Measurements from ENCODE around the gene GUCY2D. TPM values are rescaled to one million over a fixed set of nuclear protein-coding genes. Genes with fewer than 3 reads are reported as not detected.
A peak's percentile ranks its signal among the peaks of the same experiment; 100 is the strongest.

Gene GUCY2D
- total and polyA plus RNA-seq, 12 donors: not detected

DNA sequence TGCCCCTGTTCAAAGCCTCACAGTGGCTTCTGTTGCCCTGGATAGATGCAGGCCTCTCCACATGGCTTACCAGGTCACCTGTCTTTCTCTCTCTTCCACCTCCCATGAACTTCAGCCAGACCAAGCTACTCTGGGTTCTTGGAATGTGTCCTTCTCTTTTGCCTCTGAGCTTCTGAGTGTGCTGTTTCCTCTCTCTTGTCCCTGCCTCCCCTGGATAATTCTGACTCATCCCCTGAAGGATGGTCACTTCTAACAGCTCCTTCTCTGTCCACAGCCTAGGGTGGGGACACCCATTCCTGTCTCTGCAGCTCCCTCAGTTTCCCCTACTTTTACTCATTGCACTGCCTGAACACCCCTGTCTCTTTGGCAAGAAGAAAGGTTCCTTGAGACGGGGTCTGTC, 2.9 kb downstream of the GUCY2D start:
- no peaks in the 10 kb centered on the region for H3K36me3 ChIP-seq (replicated peaks in 1 of 2)
- peaks cover 8 to 13% of the 10 kb centered on the region in 2 donors for H3K4me1 ChIP-seq (replicated peaks in 1 of 2)
- TF ChIP-seq POLR2A (IDR thresholded peaks at IDR 0.05): no peak
- TF ChIP-seq, protein P1, sequence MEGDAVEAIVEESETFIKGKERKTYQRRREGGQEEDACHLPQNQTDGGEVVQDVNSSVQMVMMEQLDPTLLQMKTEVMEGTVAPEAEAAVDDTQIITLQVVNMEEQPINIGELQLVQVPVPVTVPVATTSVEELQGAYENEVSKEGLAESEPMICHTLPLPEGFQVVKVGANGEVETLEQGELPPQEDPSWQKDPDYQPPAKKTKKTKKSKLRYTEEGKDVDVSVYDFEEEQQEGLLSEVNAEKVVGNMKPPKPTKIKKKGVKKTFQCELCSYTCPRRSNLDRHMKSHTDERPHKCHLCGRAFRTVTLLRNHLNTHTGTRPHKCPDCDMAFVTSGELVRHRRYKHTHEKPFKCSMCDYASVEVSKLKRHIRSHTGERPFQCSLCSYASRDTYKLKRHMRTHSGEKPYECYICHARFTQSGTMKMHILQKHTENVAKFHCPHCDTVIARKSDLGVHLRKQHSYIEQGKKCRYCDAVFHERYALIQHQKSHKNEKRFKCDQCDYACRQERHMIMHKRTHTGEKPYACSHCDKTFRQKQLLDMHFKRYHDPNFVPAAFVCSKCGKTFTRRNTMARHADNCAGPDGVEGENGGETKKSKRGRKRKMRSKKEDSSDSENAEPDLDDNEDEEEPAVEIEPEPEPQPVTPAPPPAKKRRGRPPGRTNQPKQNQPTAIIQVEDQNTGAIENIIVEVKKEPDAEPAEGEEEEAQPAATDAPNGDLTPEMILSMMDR (IDR thresholded peaks at IDR 0.05): no peak
- H3K4me3 ChIP-seq: no peak overlapping the region
- peak in 1 of 7 donors; percentile 2 for DNase-seq
- H3K27ac ChIP-seq: no peak overlapping the region
- intact Hi-C loops (cut with DNase I): no loop called here
- peaks cover 38% of the 10 kb centered on the region for H3K27me3 ChIP-seq
- WGBS, 4 donors: 80 to 90% (median 86%) methylated on average over 1 of the region's 1 CpG
- no peaks in the 10 kb centered on the region for H3K9me3 ChIP-seq (replicated peaks in 1 of 3)

DNA sequence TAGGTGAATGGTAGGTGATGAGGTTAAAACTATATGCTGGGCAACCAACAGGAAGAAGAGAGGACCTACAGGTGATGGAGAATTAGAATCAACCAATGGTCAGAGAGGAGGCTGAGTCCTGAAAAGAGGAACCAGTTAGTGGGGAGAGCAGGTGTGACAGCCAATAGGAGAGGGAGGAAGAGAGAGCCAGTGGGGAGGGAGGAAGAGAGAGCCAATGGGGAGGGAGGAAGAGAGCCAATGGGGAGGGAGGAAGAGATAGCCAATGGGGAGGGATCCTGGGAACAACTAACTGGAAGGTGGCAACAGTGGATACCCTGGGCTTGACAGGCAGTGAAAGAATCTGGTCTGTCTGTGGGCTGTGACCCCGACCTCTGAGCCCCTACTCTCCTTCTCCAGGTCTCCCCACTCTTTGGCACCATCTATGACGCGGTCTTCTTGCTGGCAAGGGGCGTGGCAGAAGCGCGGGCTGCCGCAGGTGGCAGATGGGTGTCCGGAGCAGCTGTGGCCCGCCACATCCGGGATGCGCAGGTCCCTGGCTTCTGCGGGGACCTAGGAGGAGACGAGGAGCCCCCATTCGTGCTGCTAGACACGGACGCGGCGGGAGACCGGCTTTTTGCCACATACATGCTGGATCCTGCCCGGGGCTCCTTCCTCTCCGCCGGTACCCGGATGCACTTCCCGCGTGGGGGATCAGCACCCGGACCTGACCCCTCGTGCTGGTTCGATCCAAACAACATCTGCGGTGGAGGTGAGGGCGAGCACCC, 3.7 kb downstream of the GUCY2D start:
- Histone ChIP-seq H3K4me1 (replicated peaks in 1 of 2) (peaks cover 8 to 13% of the 10 kb centered on the region in 2 donors), H3K4me3 (no peak overlapping the region), H3K36me3 (replicated peaks in 1 of 2) (no peaks in the 10 kb centered on the region), H3K27ac (no peak overlapping the region), H3K9me3 (replicated peaks in 1 of 3) (no peaks in the 10 kb centered on the region), H3K27me3 (peaks cover 33% of the 10 kb centered on the region)
- 88 to 94% (median 94%) methylated on average over 17 to 30 of the region's 30 CpGs for WGBS, 4 donors
- peak in 1 of 7 donors; percentile 12 for DNase-seq
- intact Hi-C loops (cut with DNase I): no loop called here
- TF ChIP-seq, protein P1 (IDR thresholded peaks at IDR 0.05): no peak
- no peak for TF ChIP-seq POLR2A (IDR thresholded peaks at IDR 0.05)

DNA sequence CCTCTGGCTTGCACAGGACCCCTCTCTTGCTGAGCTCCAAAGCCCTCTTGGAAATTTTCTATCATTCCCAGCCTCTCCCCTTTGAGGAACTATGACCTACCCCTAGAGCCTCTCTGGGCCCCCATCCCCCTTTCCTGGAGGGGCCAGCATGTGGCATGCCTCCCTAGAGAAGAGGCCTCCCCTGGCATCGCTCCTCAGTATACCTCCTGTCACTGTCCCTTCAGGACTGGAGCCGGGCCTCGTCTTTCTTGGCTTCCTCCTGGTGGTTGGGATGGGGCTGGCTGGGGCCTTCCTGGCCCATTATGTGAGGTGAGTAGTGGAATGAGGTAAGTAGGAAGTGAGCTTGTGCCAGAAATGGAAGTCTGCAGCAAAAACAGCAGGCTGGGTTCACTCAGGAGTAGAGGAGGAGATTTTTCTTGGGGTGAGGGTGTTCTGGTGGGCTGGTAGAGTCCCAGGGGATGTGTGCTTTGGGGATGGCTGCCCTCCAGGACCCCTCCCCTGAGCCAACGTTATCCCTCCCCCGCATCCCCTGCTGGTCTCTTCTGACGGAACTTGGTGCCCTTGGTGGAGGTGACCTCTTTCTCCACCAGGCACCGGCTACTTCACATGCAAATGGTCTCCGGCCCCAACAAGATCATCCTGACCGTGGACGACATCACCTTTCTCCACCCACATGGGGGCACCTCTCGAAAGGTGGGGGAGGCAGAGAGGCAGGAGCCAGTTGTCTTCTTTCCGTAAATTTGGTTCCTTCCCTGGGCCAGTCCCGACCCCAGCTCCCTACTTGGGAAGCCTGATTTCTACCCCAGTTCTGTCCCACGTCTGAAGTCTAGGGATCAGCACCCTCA, 4.6 kb downstream of the GUCY2D start:
- no peak overlapping the region for H3K4me3 ChIP-seq
- intact Hi-C loops (cut with DNase I): no loop called here
- H3K27me3 ChIP-seq: peaks cover 29% of the 10 kb centered on the region
- 71 to 77% (median 74%) methylated on average over 12 to 14 of the region's 14 CpGs for WGBS, 4 donors
- no peak overlapping the region for H3K27ac ChIP-seq
- no peaks in the 10 kb centered on the region for H3K36me3 ChIP-seq (replicated peaks in 1 of 2)
- no peak for TF ChIP-seq POLR2A (IDR thresholded peaks at IDR 0.05)
- TF ChIP-seq, protein P1 (IDR thresholded peaks at IDR 0.05): no peak
- peak in 1 of 7 donors; percentile 11 for DNase-seq
- H3K9me3 ChIP-seq (replicated peaks in 1 of 3): no peaks in the 10 kb centered on the region
- H3K4me1 ChIP-seq (replicated peaks in 1 of 2): peaks cover 8 to 13% of the 10 kb centered on the region in 2 donors

DNA sequence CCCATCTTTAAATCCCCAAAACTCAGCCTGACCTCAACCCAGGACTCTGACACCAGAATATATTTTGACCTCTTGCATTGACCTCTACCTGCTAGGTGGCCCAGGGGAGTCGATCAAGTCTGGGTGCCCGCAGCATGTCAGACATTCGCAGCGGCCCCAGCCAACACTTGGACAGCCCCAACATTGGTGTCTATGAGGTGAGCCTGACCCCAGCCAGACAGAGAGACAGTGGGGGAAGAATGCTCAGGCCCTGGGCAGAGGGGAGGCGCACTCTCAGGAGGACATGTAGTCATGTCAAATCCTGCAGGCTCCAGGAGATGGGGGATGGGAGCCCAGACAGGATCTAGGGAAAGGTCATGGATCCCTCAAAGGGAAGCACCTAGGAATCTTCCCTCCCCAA, 5.4 kb downstream of the GUCY2D start:
- intact Hi-C loops (cut with DNase I): no loop called here
- WGBS, 4 donors: 95 to 97% (median 96%) methylated on average over 5 of the region's 5 CpGs

More for the DNA sequence above, 5.4 kb downstream of the GUCY2D start:
- Histone ChIP-seq H3K27ac (no peak overlapping the region), H3K4me3 (no peak overlapping the region), H3K9me3 (replicated peaks in 1 of 3) (no peaks in the 10 kb centered on the region), H3K4me1 (replicated peaks in 1 of 2) (peaks cover 7% of the 10 kb centered on the region in 2 donors), H3K36me3 (replicated peaks in 1 of 2) (no peaks in the 10 kb centered on the region), H3K27me3 (peaks cover 28% of the 10 kb centered on the region)
- peak in 1 of 7 donors; percentile 12 for DNase-seq
- TF ChIP-seq POLR2A (IDR thresholded peaks at IDR 0.05): no peak
- TF ChIP-seq, protein P1 (IDR thresholded peaks at IDR 0.05): no peak
